Activated CD4-positive, alpha-beta T cell treated with anti-CD3 and anti-CD28 coated beads for 24 hours (primary cell): ENCODE measurements around the gene SOCS1.
"Not testable (repeated sequence)": the region's sequence is repeated elsewhere in the genome, so short reads cannot be mapped to it uniquely, and the experiment has no call there.

Experiments used
- DNase-seq, 2 donors: peaks; one replicate each; pipeline ENCODE4 v3.0.0-alpha.2; 2020; ENCODE audit warnings: low read depth in 2 of 2

The SOCS1 gene

DNA sequence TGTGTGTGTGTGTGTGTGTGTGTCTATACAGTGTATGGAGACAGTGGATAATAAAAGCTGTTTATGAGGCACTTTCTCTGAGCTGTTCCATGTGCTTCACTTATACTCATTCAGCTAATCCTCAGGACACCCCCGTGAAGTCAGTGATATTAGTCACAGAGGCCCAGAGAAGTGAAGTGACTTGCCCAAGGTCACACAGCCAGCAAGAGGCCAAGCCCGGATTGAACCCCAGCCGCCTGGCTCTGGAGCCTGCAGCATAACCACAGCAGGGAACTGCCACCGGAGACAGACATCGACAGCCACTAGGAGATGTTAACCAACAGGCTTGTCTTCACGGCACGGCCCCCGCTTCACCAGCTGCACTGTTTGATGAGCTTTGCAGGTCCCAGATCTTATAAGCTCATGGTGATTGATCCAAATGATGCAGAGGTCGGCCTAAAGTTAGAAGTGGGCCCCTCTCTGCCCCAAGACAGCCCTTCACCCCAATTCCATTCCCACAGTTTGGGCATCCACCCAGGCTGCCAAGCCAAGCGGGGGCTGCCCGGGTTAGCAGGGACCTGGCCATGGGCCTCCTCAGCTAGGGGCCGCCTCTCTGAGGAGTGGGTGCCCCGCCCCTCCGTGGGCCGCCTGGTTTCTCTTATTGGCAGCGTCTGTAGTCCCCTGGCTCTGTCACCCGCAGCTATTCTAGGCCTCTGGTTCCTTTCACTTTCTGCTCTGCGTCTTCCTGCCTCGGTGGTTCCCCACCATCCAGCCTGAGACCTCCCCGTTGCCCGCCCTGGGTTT lies 30.9 kb downstream of the SOCS1 start:
- peak; percentile 75 to 84 for DNase-seq

DNA sequence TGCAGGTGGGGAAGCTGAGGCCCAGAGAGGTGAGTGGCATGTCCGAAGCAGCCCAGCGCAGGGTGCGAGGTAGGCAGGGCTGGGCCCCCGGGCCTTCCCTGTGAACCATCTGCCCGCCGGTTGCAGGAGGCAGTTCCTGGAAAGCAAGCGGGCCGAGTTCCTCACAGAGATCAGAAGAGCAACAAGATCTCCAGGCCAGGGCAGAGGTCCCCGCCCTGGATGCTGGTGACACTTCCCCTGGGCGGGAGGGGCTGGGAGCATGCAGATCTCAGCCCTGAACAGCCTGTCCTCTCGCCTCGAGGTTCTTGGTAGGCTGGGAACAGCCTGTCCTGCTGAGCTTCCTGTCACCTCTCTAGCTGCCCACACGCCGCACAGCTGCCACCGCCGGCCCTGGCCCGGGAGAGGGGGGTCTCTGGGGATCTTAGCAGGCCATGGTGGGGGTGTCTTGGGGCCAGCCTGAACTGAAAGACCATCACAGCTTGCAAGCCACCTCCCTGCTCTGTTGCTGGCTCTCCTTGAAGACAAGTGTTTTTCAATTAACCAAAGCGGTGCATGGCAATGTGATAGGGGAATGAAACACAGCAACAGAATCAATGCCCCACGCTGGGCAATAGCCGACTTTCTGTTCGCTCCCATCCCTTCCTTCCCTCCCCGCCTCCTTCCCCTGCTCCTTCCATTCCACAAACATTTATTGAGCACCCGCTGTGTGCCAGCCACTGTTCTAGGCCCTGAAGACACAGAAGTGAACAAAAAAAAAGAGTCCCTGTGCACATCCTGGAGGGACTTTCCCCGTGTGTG lies 31.7 kb downstream of the SOCS1 start:
- peak; percentile 36 to 56 for DNase-seq

- not testable (repeated sequence) for DNase-seq
Measured at GRCh38 chr16:11220507-11220906, 35.5 kb downstream of the SOCS1 start.

DNA sequence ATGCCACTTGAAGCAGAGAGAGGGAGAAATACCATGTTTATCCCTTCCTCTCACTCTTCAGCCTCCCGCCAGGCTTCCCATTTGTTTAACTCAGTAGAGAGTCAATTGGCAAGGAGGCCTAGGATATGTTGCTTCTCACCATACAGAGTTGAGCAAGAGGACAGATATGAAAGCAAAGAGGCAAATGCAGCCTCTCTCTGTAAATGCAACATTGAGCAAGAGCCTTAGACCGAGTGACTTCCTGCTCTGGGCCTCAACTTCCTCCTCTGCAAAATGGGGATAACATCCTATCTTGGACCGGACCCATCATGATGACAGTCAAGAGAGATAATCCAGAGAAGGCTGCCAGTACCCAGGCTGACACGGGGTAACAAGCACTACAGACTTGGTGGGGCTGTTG lies 36.8 kb downstream of the SOCS1 start:
- DNase-seq, result no peak

DNA sequence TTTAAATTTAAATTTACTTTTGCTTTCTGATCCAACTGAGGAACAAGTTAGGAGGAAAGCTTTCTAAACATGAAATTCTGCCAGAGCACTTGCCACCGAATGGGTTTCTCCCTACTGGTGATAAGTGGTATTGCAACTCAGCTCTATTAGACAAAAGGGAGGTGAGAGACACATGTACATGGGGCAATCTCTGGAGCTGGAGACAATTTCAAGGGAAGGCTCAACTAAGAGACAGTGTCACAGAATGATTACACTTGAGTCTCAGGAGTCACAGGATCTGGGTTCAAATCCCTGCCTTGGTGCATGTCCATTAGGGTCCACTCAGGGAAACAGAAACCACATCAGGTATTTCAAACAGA lies 37.4 kb downstream of the SOCS1 start:
- DNase-seq, result no peak

DNA sequence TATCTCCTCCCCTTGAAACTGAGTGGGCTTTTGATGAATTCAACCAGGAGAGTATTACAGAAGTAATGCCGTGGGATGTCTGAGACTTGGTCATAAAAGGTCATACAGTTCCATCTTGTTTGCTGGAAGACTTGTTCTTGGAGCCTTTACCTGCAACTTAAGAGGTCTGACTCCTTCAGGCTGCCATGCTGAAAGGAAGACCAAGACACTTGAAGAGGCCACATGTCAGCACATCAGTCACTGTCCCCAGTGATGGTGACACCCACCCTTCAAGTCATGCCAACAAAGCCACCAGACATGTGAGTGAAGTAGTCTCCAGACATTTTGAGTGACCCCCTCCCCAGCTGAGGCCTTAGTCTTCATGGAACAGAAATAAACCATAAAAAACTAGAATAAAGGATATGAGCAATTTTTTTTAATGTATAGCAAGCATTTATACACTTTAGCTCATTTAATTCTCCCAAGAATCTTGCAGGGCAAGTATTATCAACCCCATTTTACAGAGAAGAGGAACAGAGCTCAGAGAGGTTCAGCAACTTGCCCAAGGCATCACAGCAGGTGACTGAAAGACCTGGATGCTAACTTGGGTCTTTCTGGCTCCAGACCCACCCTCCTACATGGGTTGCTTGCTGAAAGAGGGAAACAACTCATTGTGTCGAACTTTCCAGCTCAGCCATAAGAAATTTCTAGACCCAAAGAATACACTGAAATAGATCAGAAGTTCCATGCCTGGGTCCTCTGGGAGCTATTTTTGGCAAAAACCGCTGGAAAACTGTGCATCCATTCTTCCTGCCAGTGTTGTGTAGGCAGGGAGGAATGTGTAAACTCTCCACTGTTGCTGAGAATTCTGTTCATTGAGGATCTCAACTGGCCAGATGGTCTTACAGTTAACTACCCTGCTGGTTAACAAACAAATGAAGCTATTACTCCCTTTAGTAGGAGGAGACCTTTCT lies 38.1 kb downstream of the SOCS1 start:
- DNase-seq, result no peak

- no peak for DNase-seq
Measured at GRCh38 chr16:11215935-11216556, 40.0 kb downstream of the SOCS1 start.

GRCh38 chr16:11213799-11214198 lies 42.2 kb downstream of the SOCS1 start:
- no peak for DNase-seq

DNA sequence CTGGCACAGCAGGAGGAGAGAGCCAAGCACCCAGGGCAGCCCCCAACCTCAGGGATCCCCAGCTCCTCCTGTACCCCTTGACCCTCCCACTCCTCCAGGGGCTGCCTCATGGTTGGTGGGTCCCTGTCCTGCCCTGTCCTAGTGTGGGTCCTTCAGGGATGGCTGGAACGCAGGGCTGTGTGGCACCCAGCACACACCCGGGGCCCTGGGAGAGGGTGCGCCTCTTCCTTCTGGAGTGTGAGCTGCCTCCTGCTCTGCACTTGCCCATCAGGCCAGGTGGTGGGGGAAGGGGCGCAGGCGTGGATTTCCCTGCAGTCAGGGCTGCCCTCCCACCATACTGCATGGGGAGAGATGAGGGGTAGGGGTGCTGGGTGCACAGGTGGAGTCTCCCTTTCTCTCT lies 42.6 kb downstream of the SOCS1 start:
- no peak for DNase-seq

DNA sequence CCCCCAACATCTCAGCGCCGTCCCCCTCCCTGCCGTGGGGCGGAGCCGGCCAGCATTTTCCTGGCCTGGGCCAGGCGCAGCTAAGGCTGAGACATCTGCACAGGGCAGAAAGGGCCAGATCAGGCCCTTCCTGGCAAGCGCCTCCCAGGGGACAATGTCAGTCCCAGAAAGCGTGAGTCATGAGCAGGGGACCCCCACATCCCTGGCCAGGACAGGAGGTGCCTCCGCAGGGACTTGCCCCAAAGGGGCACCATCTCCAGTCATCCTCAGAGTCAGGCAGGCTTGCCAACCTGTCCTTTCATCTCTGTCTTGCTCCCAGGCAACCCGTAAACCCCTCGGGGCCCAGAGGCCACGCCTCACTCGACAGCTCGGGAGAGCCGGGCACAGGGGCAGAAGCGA lies 43.2 kb downstream of the SOCS1 start:
- DNase-seq, result no peak

DNA sequence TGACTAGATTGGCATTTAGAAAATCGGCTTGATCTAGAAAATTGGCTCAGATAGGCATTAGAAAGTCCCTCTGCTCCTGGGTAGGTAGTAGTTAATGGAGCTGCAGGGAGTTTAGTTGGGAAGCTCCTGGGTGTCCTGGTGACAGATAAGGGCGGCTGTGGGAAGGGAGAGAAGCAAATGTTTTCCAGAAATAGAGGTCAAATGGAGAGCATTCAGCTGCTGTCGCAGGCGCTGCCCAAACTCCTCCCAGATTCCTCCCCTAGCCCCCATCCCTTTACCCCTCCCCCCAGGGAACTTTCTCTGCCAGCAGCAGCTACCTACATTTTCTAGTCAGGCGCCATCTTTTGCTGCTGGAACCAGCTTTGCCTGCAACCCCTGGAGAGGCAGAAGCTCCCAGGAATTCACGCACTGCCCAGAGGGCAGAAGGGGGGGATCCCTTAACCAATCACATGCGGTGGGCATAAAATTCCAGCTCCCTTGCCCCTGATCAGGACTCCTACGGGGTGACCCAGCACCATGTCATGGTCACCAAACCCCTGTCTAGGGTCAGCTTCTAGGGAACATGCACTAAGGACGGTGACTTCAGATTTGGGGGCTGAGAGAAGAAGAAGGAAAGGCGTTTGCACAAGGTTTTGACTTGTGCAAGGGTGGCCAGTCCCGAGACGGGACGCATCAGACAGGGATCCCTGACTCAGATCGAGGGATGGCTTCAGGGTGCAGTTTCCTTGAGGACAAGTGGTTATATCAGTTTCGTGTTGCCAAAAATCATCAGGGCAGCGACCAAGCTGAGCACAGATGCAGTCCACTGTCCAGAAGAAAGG lies 43.8 kb downstream of the SOCS1 start:
- DNase-seq, result no peak

GRCh38 chr16:11211061-11211976 lies 44.7 kb downstream of the SOCS1 start:
- DNase-seq, result no peak

DNA sequence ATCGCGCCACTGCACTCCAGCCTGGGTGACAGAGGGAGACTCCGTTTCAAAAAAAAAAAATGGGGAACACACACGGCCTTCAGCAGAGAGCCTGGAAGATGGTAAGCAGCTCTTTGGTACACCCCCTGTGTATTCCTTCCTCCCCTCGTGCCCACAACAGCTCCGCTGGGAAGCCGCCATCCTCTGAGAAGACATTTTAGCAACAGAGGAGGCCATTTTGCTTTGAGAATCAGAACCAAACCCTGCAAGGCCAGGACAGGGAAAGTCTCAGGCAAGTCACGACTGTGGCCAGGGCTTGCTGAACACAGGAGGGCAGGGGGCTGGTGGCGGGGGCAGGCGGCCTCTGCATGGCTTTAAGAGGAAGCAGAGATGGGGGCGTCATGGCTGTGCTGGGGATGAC lies 45.7 kb downstream of the SOCS1 start:
- no peak for DNase-seq

DNA sequence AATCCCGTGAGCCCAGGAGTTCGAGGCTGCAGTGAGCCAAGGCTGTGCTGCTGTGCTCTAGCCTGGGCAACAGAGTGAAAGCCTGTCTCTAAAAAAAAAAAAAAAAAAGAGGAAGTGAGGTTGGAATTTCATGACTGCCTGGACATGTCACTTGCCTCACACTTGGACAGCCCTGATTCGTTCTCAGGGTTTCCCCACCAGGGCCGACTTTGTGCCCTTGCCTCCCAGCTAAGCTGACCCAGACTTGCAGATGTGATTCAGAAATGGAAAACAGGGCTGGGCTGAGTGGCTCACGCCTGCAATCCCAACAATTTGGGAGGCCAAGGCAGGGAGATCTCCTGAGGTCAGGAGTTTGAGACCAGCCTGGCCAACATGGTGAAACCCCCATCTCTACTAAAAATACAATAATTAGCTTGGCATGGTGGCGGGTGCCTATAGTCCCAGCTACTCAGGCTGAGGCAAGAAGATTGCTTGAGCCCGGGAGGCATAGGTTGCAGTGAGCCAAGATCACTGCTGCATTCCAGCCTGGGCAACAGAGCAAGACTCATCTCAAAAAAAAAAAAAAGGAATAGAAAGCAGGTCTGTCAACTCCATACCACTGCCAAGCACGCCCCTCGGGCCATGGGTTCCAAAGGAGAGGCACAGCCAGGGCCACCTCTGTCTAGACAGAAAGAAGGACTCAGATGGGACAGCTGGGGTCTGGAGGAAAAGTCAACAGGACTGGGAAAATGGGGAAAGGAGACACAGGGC lies 46.9 kb downstream of the SOCS1 start:
- no peak for DNase-seq

DNA sequence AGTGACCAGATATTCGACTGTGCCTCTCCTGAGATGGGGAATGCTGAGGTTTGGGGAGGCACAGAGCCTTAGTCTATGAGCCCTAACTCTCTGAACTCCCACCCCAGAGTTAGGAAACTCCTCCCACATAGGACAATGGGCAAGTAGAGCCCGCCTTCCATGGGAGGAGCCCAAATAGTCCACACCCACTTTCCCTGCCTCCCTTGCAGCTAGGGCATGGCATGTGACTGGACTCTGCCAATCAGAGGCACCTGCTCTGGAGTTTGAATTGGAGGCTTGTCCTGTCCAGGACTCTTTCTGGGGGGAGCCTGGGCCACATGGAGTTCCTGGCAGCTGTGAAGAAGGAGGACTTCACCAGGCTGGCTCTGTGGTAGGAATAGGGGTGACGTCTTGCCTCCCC lies 48.4 kb downstream of the SOCS1 start:
- no peak for DNase-seq

GRCh38 chr16:11205754-11206581 lies 50.0 kb downstream of the SOCS1 start:
- no peak for DNase-seq

- no peak for DNase-seq
Measured at GRCh38 chr16:11205065-11205699, 50.8 kb downstream of the SOCS1 start.
